ENCODE results near the gene PSORS1C1.

DNA sequence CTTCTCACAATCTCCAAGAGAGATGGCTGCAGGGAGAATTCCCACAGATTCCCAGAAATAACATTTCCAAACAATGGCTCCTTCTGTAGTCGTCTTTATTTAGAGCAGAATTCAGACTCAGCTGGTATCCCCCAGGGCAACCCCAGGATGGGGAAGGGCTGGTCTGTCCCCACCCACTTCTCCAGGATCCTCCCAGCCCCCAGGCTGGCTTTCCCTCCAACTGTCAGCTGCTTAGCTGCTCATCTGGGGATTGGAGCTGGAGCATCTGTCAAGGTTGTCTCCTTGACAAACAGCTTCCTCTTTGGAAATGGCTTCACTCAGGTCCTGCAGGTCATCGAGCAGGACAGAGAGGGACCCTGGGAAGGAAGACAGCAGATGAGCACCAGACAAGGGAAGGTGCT, 27.8 kb downstream of the PSORS1C1 start:
- TF ChIP-seq, protein P1, sequence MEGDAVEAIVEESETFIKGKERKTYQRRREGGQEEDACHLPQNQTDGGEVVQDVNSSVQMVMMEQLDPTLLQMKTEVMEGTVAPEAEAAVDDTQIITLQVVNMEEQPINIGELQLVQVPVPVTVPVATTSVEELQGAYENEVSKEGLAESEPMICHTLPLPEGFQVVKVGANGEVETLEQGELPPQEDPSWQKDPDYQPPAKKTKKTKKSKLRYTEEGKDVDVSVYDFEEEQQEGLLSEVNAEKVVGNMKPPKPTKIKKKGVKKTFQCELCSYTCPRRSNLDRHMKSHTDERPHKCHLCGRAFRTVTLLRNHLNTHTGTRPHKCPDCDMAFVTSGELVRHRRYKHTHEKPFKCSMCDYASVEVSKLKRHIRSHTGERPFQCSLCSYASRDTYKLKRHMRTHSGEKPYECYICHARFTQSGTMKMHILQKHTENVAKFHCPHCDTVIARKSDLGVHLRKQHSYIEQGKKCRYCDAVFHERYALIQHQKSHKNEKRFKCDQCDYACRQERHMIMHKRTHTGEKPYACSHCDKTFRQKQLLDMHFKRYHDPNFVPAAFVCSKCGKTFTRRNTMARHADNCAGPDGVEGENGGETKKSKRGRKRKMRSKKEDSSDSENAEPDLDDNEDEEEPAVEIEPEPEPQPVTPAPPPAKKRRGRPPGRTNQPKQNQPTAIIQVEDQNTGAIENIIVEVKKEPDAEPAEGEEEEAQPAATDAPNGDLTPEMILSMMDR (IDR thresholded peaks at IDR 0.05; ENCODE audit: low read depth, low read length) = no peak
- TF ChIP-seq EZH2phosphoT487 (IDR thresholded peaks at IDR 0.05; ENCODE audit: low read depth) = no peak

All from OCI-LY3 (cell line).